Measurements from ENCODE around the gene CHIA.

DNA sequence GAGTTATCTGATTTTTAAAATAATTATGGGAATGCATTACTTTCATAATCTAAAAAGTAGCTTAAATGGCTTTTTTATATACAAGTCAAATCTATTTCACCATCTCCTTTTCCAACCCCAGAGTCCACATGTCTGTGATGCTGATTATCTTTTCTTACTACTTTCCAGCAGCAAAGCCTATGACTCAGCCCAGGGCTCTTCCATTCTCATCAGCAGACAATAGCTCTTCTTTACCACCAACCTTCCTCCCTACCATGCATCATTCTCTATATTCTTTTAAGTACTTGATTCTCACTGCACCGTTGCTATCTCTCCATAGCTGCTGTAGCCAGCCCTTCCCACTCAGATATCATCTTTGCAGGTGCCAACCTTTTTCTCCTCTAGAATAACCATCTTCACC lies 75.6 kb downstream of the CHIA start:
- TF ChIP-seq, protein P1, sequence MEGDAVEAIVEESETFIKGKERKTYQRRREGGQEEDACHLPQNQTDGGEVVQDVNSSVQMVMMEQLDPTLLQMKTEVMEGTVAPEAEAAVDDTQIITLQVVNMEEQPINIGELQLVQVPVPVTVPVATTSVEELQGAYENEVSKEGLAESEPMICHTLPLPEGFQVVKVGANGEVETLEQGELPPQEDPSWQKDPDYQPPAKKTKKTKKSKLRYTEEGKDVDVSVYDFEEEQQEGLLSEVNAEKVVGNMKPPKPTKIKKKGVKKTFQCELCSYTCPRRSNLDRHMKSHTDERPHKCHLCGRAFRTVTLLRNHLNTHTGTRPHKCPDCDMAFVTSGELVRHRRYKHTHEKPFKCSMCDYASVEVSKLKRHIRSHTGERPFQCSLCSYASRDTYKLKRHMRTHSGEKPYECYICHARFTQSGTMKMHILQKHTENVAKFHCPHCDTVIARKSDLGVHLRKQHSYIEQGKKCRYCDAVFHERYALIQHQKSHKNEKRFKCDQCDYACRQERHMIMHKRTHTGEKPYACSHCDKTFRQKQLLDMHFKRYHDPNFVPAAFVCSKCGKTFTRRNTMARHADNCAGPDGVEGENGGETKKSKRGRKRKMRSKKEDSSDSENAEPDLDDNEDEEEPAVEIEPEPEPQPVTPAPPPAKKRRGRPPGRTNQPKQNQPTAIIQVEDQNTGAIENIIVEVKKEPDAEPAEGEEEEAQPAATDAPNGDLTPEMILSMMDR (IDR thresholded peaks at IDR 0.05), result no peak
- no peak for TF ChIP-seq POLR2A (IDR thresholded peaks at IDR 0.05)
